Activated naive CD8-positive, alpha-beta T cell treated with anti-CD3 and anti-CD28 coated beads, Interleukin-2, amount 10 ng/mL, durations not matched to agents 7 days and 5 days (primary cell): ENCODE results near the gene AK8. TPM values are rescaled to one million over a fixed set of nuclear protein-coding genes. Genes with fewer than 3 reads are reported as not detected.
A peak's percentile ranks its signal among the peaks of the same experiment; 100 is the strongest.

Experiments
- ATAC-seq: fragments of 150-1000 bp; cut with Tn5 transposase; one replicate; pipeline ENCODE4 v1.10.0; 2021; ENCODE audit warnings: low read depth, moderate library complexity
- POLR2A ChIA-PET: fragments of 350-600 bp; sonication (Branson Sonifier 250); formaldehyde crosslinking; loops from one replicate; lab custom pipeline; 2021; ENCODE audit warnings: antibody characterized with exemption; lab: Charles Lee
- DNase-seq: peaks from one replicate; pipeline ENCODE4 v3.0.0; 2021
- H3K27ac Mint-ChIP-seq: one replicate; pipeline ENCODE4 v1.8.0; 2022; ENCODE audit warnings: mild to moderate bottlenecking, mixed read lengths
- H3K27me3 Mint-ChIP-seq: one replicate; pipeline ENCODE4 v1.8.0; 2022; ENCODE audit warnings: mild to moderate bottlenecking, moderate library complexity, mixed read lengths
- H3K36me3 Mint-ChIP-seq: one replicate; pipeline ENCODE4 v1.8.0; 2021; ENCODE audit warnings: mild to moderate bottlenecking, mixed read lengths
- H3K4me1 Mint-ChIP-seq: one replicate; pipeline ENCODE4 v1.8.0; 2021; ENCODE audit warnings: mixed read lengths
- H3K4me3 Mint-ChIP-seq: one replicate; pipeline ENCODE4 v1.8.0; 2022; ENCODE audit warnings: mild to moderate bottlenecking, moderate library complexity, mixed read lengths
- H3K9me3 Mint-ChIP-seq: one replicate; pipeline ENCODE4 v1.8.0; 2021; ENCODE audit warnings: mixed read lengths
- total RNA-seq, 2 experiments: library from RNA; stranded (reverse); gene quantifications; one replicate each; pipeline ENCODE4 v1.2.3, GENCODE V29; 2021

Gene AK8
- total RNA-seq, 2 experiments from 2014 or later, result 0.30 TPM; not detected in 1

DNA sequence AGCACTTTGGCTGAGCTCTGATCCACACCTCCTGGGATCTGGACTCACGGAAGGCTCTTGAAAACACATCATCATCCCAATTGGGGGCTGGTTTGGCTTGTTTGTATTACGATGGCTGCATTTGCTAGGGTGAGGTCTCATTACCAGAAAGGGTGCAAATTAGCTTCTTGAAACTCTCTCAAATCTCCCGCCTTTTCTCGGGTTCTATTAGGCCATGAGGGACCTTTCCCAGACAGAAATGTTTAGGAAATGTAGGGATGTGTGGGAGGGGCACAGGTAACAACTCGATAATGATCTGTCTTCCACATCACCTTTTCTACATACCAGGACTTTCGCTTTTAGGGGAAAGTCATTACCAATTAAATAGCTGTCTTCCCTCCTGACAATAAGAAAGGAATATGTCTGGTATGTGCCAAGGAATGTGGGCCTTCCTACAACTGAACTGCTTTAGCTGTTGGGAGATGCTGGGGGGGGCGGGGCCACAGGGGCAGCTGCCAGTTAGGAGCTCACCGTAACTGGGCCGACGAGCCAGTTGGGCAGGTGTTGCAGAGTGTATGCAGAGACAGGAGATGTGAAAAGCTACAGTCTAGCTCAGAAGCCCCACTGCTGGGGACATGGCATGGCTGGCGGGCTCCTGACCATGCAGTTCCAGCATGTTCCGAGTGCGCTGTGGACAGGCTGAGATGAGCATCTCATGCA is 71.2 kb downstream of the AK8 start:
- Mint-ChIP-seq H3K27ac (no peak overlapping the region), H3K4me3 (no peak overlapping the region), H3K27me3 (peaks cover 48% of the 10 kb centered on the region), H3K36me3 (no peaks in the 10 kb centered on the region), H3K4me1 (peaks cover 4% of the 10 kb centered on the region), H3K9me3 (no peaks in the 10 kb centered on the region)
- POLR2A ChIA-PET, result no interaction called here
- ATAC-seq (no peak), DNase-seq (no peak)

DNA sequence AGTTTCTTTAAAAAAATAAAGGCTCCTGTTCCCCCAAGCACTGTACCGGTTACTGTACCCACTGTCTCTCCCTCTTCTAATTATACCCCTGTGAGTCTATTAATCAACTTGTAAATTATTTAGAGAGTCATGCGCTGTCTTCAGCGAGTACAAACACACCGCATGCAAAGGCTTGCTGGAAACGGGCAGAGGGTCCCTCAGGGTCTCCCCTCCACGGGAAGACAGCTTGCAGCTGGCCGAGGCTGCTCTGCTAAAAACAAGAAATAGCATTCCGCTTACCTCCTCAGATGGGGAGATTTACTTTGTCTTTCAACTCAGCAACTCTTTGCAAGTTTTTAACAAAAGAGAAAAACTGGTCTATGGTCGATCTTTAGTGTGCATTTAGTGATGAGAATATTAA is 71.8 kb downstream of the AK8 start:
- H3K27ac Mint-ChIP-seq, result no peak overlapping the region
- peaks cover 4% of the 10 kb centered on the region for H3K4me1 Mint-ChIP-seq
- POLR2A ChIA-PET, result no interaction called here
- no peaks in the 10 kb centered on the region for H3K9me3 Mint-ChIP-seq
- H3K4me3 Mint-ChIP-seq, result no peak overlapping the region
- DNase-seq, result no peak
- no peak for ATAC-seq
- no peaks in the 10 kb centered on the region for H3K36me3 Mint-ChIP-seq
- peaks cover 48% of the 10 kb centered on the region for H3K27me3 Mint-ChIP-seq

GRCh38 chr9:132804576-132805295 is 73.3 kb downstream of the AK8 start:
- Mint-ChIP-seq H3K27me3 (peaks cover 33% of the 10 kb centered on the region), H3K27ac (no peak overlapping the region), H3K36me3 (no peaks in the 10 kb centered on the region), H3K9me3 (no peaks in the 10 kb centered on the region), H3K4me1 (peaks cover 6% of the 10 kb centered on the region), H3K4me3 (no peak overlapping the region)
- no peak for ATAC-seq
- DNase-seq, result no peak
- POLR2A ChIA-PET, result no interaction called here

GRCh38 chr9:132802121-132802795 is 75.8 kb downstream of the AK8 start:
- Mint-ChIP-seq H3K9me3 (no peaks in the 10 kb centered on the region), H3K27ac (no peak overlapping the region), H3K27me3 (peaks cover 30% of the 10 kb centered on the region), H3K4me1 (peaks cover 6% of the 10 kb centered on the region), H3K36me3 (no peaks in the 10 kb centered on the region), H3K4me3 (no peak overlapping the region)
- DNase-seq (no peak), ATAC-seq (no peak)
- POLR2A ChIA-PET, result no interaction called here

- no peak overlapping the region for H3K27ac Mint-ChIP-seq
- peaks cover 6% of the 10 kb centered on the region for H3K4me1 Mint-ChIP-seq
- H3K27me3 Mint-ChIP-seq, result peaks cover 30% of the 10 kb centered on the region
- no peaks in the 10 kb centered on the region for H3K9me3 Mint-ChIP-seq
- DNase-seq, result no peak
- POLR2A ChIA-PET, result no interaction called here
- no peak overlapping the region for H3K4me3 Mint-ChIP-seq
- ATAC-seq, result no peak
- no peaks in the 10 kb centered on the region for H3K36me3 Mint-ChIP-seq
Measured at GRCh38 chr9:132801659-132802058, 76.4 kb downstream of the AK8 start.

- Mint-ChIP-seq H3K9me3 (no peaks in the 10 kb centered on the region), H3K36me3 (no peaks in the 10 kb centered on the region), H3K4me3 (no peak overlapping the region), H3K4me1 (peaks cover 6% of the 10 kb centered on the region), H3K27ac (no peak overlapping the region), H3K27me3 (peaks cover 31% of the 10 kb centered on the region)
- POLR2A ChIA-PET, result no interaction called here
- peak; percentile 61 for DNase-seq
- ATAC-seq, result peak; percentile 75
Measured at GRCh38 chr9:132800038-132800648, 77.9 kb downstream of the AK8 start.

DNA sequence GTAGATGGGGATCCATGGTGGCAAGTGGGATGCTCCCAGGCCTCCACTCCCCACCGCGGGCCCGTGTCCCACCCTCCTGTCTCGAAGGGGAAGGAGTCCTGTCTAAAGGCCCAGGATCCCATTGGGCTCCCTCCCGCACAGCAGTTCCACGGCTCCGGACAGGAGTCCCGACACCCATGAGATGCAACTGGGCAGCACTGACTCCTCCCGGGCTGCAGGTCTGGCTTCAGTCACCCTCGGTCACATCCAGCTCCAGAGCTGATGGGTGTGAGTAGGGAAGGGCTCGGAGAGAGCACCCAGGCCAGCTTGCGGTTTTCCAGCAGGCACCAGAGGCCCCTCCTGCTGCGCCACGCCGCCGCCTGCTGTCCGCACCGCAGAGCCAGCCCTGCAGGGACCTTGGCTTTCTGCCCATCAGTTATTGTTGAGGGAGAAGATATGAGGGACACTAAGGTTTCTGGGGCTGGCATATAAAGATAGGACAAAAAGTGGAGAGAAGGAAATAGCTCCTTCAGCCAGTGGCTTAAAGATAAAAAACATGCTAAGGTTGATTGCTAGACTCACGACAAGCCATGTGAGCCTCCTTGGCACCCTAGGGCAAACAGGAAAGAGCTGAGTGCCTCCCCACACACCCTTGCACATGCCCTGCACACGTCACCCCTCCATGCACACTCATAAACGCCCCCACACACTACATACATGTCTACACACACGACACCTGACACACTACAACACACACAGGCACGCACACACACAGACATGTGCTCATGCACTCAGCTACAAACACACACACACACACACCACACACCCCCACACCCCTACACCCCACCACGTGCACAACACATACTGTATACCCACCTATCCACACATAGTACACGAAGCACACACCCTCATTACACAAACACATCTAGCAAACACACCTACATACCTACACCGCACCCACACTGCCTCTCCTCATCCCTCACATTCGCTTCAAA is 79.0 kb downstream of the AK8 start:
- ATAC-seq (no peak), DNase-seq (no peak)
- H3K4me1 Mint-ChIP-seq, result peaks cover 3% of the 10 kb centered on the region
- no peaks in the 10 kb centered on the region for H3K9me3 Mint-ChIP-seq
- POLR2A ChIA-PET, result interaction anchor here (0.5 to 1.1 kb wide), 2 partner anchors 29 to 393 kb away, joined by 3 read pairs; no protein-coding TSS in a partner anchor
- no peak overlapping the region for H3K27ac Mint-ChIP-seq
- peaks cover 35% of the 10 kb centered on the region for H3K27me3 Mint-ChIP-seq
- no peak overlapping the region for H3K4me3 Mint-ChIP-seq
- H3K36me3 Mint-ChIP-seq, result no peaks in the 10 kb centered on the region

DNA sequence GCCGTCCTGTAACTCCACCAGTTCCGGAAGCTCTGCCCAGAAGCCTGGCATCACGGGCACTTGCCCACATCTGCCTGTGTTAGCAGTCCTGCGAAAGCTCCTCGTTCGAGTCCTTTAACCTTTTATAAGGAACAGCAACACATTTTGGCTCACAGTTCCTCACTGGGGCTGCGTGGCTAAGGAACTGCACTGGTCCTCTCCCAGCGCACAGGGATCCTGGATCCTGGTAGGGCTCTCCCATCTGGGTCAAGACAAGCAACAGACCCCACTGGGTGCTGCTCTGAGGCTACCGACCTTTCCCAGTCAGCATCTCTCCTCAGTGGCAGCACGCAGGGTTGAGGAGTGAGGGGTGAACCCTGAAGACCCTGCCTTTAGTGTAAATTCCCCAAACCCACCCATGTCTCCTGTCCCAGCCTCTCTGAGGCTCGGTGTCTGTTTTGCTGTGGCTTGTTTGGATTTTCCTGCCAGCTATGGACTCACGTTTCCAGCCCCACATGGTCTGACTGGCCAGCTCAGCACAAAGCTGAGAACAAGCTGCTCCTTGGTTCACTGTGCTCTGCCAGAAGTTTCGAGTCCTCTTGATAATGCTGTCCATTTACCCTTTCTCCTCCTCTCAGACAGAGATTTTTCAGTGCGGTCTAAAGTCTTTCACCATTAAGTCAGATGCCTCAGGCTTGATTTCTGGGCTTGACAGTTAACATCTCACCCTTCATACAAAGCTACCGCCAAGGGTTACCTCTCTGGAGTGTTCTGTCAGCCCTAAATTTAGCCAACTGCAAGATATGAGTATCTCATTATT is 80.0 kb downstream of the AK8 start:
- H3K27ac Mint-ChIP-seq, result no peak overlapping the region
- DNase-seq, result no peak
- peaks cover 3% of the 10 kb centered on the region for H3K4me1 Mint-ChIP-seq
- H3K36me3 Mint-ChIP-seq, result no peaks in the 10 kb centered on the region
- no peak overlapping the region for H3K4me3 Mint-ChIP-seq
- POLR2A ChIA-PET, result interaction anchor here (1.1 kb wide), 1 partner anchor 28 kb away, joined by 3 read pairs; no protein-coding TSS in a partner anchor
- no peak for ATAC-seq
- H3K27me3 Mint-ChIP-seq, result peaks cover 39% of the 10 kb centered on the region
- H3K9me3 Mint-ChIP-seq, result no peaks in the 10 kb centered on the region

DNA sequence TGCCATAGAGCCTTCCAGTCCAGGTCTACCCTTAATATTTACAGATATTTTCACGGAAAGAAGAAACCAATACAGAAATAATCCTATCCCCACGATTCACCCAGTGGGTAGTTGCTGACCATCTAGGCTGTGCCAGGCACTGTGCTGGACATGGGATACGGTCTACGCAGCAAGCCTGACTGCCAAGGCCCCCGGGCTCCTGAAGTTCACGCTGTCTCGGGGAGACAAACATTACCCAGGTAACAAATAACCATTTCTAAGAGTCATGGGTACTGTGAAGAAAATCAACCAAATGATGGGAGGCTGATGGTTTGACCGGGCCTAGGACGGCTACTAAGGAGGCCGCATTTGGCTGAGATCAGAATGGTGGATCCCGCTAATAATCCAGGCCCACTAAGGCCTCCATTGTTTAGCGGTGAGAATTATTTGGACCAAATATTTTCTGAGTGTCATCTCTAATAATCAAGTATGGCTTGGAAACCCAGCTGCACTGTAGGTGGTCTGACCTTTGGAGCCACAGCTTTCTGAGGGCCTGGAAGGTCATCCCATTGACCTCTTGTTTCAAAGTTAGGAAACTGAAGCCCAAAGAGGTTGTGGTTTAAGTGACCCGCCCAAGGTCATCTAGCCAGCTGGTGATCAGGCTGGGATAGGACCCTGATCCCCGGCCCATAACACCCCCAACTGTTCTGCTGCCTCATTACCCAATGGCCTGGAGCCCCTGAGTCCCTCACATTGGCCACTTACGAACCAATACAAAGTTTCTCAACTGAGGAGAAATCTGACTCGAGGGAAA is 82.4 kb downstream of the AK8 start:
- peaks cover 3% of the 10 kb centered on the region for H3K4me1 Mint-ChIP-seq
- DNase-seq (no peak), ATAC-seq (no peak)
- H3K4me3 Mint-ChIP-seq, result no peak overlapping the region
- H3K27me3 Mint-ChIP-seq, result peaks cover 39% of the 10 kb centered on the region
- no peaks in the 10 kb centered on the region for H3K9me3 Mint-ChIP-seq
- POLR2A ChIA-PET, result no interaction called here
- H3K36me3 Mint-ChIP-seq, result no peaks in the 10 kb centered on the region
- no peak overlapping the region for H3K27ac Mint-ChIP-seq

DNA sequence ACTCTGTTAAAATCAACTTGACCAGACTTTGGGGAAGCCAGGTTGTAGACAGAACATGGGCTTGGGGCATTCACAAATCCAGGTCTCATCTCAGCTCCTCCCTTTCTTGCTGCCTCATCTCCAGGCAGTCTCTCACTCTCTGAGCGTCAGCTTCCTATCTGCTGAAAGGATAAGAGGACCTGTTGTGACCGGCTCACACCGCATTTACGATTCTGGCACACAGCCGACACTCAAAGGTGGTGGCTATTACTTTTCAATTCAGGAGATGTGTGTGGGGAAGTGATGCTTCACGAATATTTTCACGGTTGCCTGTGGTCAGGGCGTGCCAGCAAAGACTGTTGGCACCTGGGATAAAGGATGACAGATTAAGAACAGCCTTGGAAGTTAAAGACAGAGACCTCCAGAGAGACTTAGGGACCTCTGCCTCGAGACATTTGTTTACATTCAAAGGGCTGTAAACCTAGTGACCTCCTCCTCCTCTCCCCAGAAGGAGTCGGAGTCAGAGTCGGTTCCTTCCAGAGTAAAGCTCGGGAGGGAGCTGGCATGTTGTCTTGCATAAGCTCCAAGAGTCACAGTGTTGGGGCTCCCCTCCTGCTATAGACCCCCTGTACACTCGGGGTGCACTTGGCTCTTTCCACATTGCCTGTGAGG is 83.2 kb downstream of the AK8 start:
- Mint-ChIP-seq H3K27ac (no peak overlapping the region), H3K27me3 (peaks cover 43% of the 10 kb centered on the region), H3K9me3 (no peaks in the 10 kb centered on the region), H3K4me3 (no peak overlapping the region), H3K36me3 (no peaks in the 10 kb centered on the region), H3K4me1 (no peaks in the 10 kb centered on the region)
- POLR2A ChIA-PET, result no interaction called here
- no peak for DNase-seq
- no peak for ATAC-seq
